Calu3 (cell line): Measurements from ENCODE around the gene DAB2. TPM values are rescaled to one million over a fixed set of nuclear protein-coding genes. Genes with fewer than 3 reads are reported as not detected.

Experiments used
- BruUV-seq: library from RNA; stranded (reverse); fragments of 400-500 nt; replicated peaks from 2 replicates; lab custom pipeline; 2021; lab: Mats Ljungman, UMichigan
- CTCF ChIA-PET: fragments of 300-600 bp; sonication (Branson Sonifier 250); formaldehyde crosslinking; loops from one replicate; lab custom pipeline; 2022; ENCODE audit warnings: antibody characterized with exemption; lab: Charles Lee
- DNase-seq: peaks from one replicate; pipeline ENCODE4 v3.0.0; 2022
- H3K27ac Mint-ChIP-seq: one replicate; pipeline ENCODE4 v1.8.0; 2022; ENCODE audit warnings: mixed read lengths; ENCODE audit not compliant: unreplicated experiment
- H3K27me3 Mint-ChIP-seq: one replicate; pipeline ENCODE4 v1.8.0; 2022; ENCODE audit warnings: mixed read lengths; ENCODE audit not compliant: unreplicated experiment
- H3K36me3 Mint-ChIP-seq: one replicate; pipeline ENCODE4 v1.8.0; 2022; ENCODE audit warnings: mild to moderate bottlenecking, moderate library complexity, mixed read lengths; ENCODE audit not compliant: insufficient read depth, unreplicated experiment
- H3K4me1 Mint-ChIP-seq: one replicate; pipeline ENCODE4 v1.8.0; 2022; ENCODE audit warnings: mild to moderate bottlenecking, low read depth, mixed read lengths; ENCODE audit not compliant: unreplicated experiment
- H3K4me3 Mint-ChIP-seq: one replicate; pipeline ENCODE4 v1.8.0; 2022; ENCODE audit warnings: mild to moderate bottlenecking, low read depth, moderate library complexity, mixed read lengths; ENCODE audit not compliant: unreplicated experiment
- H3K9me3 Mint-ChIP-seq: one replicate; pipeline ENCODE4 v1.8.0; 2022; ENCODE audit warnings: low read depth, mixed read lengths; ENCODE audit not compliant: unreplicated experiment
- CTCF ChIP-seq: fragments of 200-600 bp; IDR thresholded peaks from one replicate; pipeline ENCODE4 v1.8.0; 2022; ENCODE audit warnings: antibody characterized with exemption; ENCODE audit not compliant: unreplicated experiment
- intact Hi-C: fragments of 100-400 bp; cut with micrococcal nuclease; formaldehyde crosslinking; loops from one replicate; pipeline ENCODE4 v1.10.0; 2022; ENCODE audit not compliant: unreplicated experiment
- total RNA-seq: library from RNA; stranded (reverse); gene quantifications from 2 replicates; pipeline ENCODE4 v1.2.3, GENCODE V29; 2022

Gene DAB2
- total RNA-seq, 1 experiment from 2014 or later, result 12.4 TPM

- no peak for TF ChIP-seq CTCF
- DNase-seq, result no peak
- H3K9me3 Mint-ChIP-seq, result no peaks in the 10 kb centered on the region
- no peaks in the 10 kb centered on the region for H3K27me3 Mint-ChIP-seq
- CTCF ChIA-PET, result interaction anchor here (1.8 kb wide), 1 partner anchor 25 kb away, joined by 4 read pairs; no protein-coding TSS in a partner anchor
- BruUV-seq, result no TSS peak
- H3K36me3 Mint-ChIP-seq, result no peaks in the 10 kb centered on the region
- intact Hi-C loops, result no loop called here
- H3K4me1 Mint-ChIP-seq, result peaks cover 14% of the 10 kb centered on the region
- no peak overlapping the region for H3K27ac Mint-ChIP-seq
- H3K4me3 Mint-ChIP-seq, result no peak overlapping the region
Measured at GRCh38 chr5:39459907-39460306, 35.1 kb upstream of the DAB2 start.

- Mint-ChIP-seq H3K4me1 (peaks cover 14% of the 10 kb centered on the region), H3K36me3 (no peaks in the 10 kb centered on the region), H3K27ac (no peak overlapping the region), H3K9me3 (no peaks in the 10 kb centered on the region), H3K27me3 (no peaks in the 10 kb centered on the region), H3K4me3 (no peak overlapping the region)
- intact Hi-C loops, result no loop called here
- DNase-seq, result no peak
- TF ChIP-seq CTCF, result no peak
- BruUV-seq, result no TSS peak
- CTCF ChIA-PET, result no interaction called here
Measured at GRCh38 chr5:39459071-39459470, 34.3 kb upstream of the DAB2 start.

GRCh38 chr5:39455645-39456044 is 30.9 kb upstream of the DAB2 start:
- Mint-ChIP-seq H3K4me1 (peaks cover 21% of the 10 kb centered on the region), H3K9me3 (no peaks in the 10 kb centered on the region), H3K27ac (no peak overlapping the region), H3K4me3 (no peak overlapping the region), H3K27me3 (no peaks in the 10 kb centered on the region), H3K36me3 (no peaks in the 10 kb centered on the region)
- CTCF ChIA-PET, result interaction anchor here (0.5 kb wide), 1 partner anchor 55 kb away, joined by 3 read pairs; no protein-coding TSS in a partner anchor
- intact Hi-C loops, result no loop called here
- no peak for TF ChIP-seq CTCF
- BruUV-seq, result no TSS peak
- DNase-seq, result no peak

- H3K36me3 Mint-ChIP-seq, result no peaks in the 10 kb centered on the region
- no peaks in the 10 kb centered on the region for H3K27me3 Mint-ChIP-seq
- no peaks in the 10 kb centered on the region for H3K9me3 Mint-ChIP-seq
- CTCF ChIA-PET, result no interaction called here
- DNase-seq, result no peak
- peaks cover 20% of the 10 kb centered on the region for H3K4me1 Mint-ChIP-seq
- no peak for TF ChIP-seq CTCF
- no peak overlapping the region for H3K27ac Mint-ChIP-seq
- H3K4me3 Mint-ChIP-seq, result no peak overlapping the region
- BruUV-seq, result no TSS peak
- intact Hi-C loops, result no loop called here
Measured at GRCh38 chr5:39453606-39454005, 28.8 kb upstream of the DAB2 start.
